ENCODE data around the gene PDE11A. TPM values are rescaled to one million over a fixed set of nuclear protein-coding genes. Genes with fewer than 3 reads are reported as not detected.

The PDE11A gene
- total RNA-seq, 6 experiments from 2014 or later = 1.2 to 3.1 (median 1.4) TPM

- Mint-ChIP-seq H3K9me3 (no peaks in the 10 kb centered on the region), H3K4me1 (ENCODE audit: low read depth) (peaks cover 10% of the 10 kb centered on the region; the same call in 1 of the 2 replicates), H3K36me3 (ENCODE audit: low read depth) (no peaks in the 10 kb centered on the region), H3K4me3 (no peak overlapping the region), H3K27ac (no peak overlapping the region), H3K27me3 (ENCODE audit: insufficient read depth) (no peaks in the 10 kb centered on the region)
- DNase-seq = no peak
- TF ChIP-seq CTCF (IDR thresholded peaks at IDR 0.05) = no peak
Observed at GRCh38 chr2:177876950-177877349, 195.6 kb downstream of the PDE11A start.

- Mint-ChIP-seq H3K27me3 (ENCODE audit: insufficient read depth) (no peaks in the 10 kb centered on the region), H3K9me3 (no peaks in the 10 kb centered on the region), H3K27ac (no peak overlapping the region), H3K4me3 (no peak overlapping the region), H3K4me1 (ENCODE audit: low read depth) (peaks cover 10% of the 10 kb centered on the region; the same call in 1 of the 2 replicates), H3K36me3 (ENCODE audit: low read depth) (no peaks in the 10 kb centered on the region)
- DNase-seq = no peak
- TF ChIP-seq CTCF (IDR thresholded peaks at IDR 0.05) = no peak
Observed at GRCh38 chr2:177874686-177875085, 197.9 kb downstream of the PDE11A start.

- DNase-seq = no peak
- no peak overlapping the region for H3K4me3 Mint-ChIP-seq
- TF ChIP-seq CTCF (IDR thresholded peaks at IDR 0.05) = no peak
- H3K27ac Mint-ChIP-seq = no peak overlapping the region
- H3K27me3 Mint-ChIP-seq (ENCODE audit: insufficient read depth) = no peaks in the 10 kb centered on the region
- H3K9me3 Mint-ChIP-seq = no peaks in the 10 kb centered on the region
- H3K4me1 Mint-ChIP-seq (ENCODE audit: low read depth) = peaks cover 5% of the 10 kb centered on the region; the same call in 1 of the 2 replicates
- no peaks in the 10 kb centered on the region for H3K36me3 Mint-ChIP-seq (ENCODE audit: low read depth)
Observed at GRCh38 chr2:177873915-177874314, 198.7 kb downstream of the PDE11A start.

DNA sequence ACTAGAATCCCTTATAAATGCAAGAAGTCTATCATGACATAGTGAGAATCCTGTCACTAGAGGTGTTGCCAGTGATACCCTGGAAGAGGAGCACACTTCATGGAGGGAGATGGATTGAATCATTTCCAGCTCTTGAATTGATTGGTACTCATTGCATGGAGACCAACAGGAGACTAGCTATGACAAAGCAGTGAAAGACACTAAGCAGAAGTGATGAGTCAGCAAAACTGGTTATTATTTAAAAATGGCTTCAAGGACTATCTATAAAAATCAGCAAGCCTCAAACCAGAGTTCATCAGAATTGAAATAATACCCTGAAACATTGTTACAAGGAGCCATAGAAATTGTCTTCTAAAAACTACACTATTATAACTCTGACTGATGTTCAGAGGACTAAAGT, 200.3 kb downstream of the PDE11A start:
- H3K27ac Mint-ChIP-seq = no peak overlapping the region
- no peak for DNase-seq
- no peaks in the 10 kb centered on the region for H3K36me3 Mint-ChIP-seq (ENCODE audit: low read depth)
- no peaks in the 10 kb centered on the region for H3K27me3 Mint-ChIP-seq (ENCODE audit: insufficient read depth)
- no peak for TF ChIP-seq CTCF (IDR thresholded peaks at IDR 0.05)
- H3K4me3 Mint-ChIP-seq = no peak overlapping the region
- no peaks in the 10 kb centered on the region for H3K9me3 Mint-ChIP-seq
- H3K4me1 Mint-ChIP-seq (ENCODE audit: low read depth) = no peaks in the 10 kb centered on the region

GRCh38 chr2:177869912-177870311, 202.7 kb downstream of the PDE11A start:
- H3K36me3 Mint-ChIP-seq (ENCODE audit: low read depth) = no peaks in the 10 kb centered on the region
- no peaks in the 10 kb centered on the region for H3K9me3 Mint-ChIP-seq
- no peak overlapping the region for H3K27ac Mint-ChIP-seq
- no peak overlapping the region for H3K4me3 Mint-ChIP-seq
- no peaks in the 10 kb centered on the region for H3K27me3 Mint-ChIP-seq (ENCODE audit: insufficient read depth)
- TF ChIP-seq CTCF (IDR thresholded peaks at IDR 0.05) = no peak
- H3K4me1 Mint-ChIP-seq (ENCODE audit: low read depth) = no peaks in the 10 kb centered on the region
- DNase-seq = no peak

- no peaks in the 10 kb centered on the region for H3K9me3 Mint-ChIP-seq
- no peak overlapping the region for H3K27ac Mint-ChIP-seq
Observed at GRCh38 chr2:177869209-177869608, 203.4 kb downstream of the PDE11A start.

More at GRCh38 chr2:177869209-177869608, 203.4 kb downstream of the PDE11A start:
- no peak for TF ChIP-seq CTCF (IDR thresholded peaks at IDR 0.05)
- Mint-ChIP-seq H3K4me1 (ENCODE audit: low read depth) (no peaks in the 10 kb centered on the region), H3K36me3 (ENCODE audit: low read depth) (no peaks in the 10 kb centered on the region), H3K4me3 (no peak overlapping the region), H3K27me3 (ENCODE audit: insufficient read depth) (no peaks in the 10 kb centered on the region)
- DNase-seq = no peak

All from HFFc6 (cell line).